DND-41 (cell line): ENCODE measurements around the gene TAS2R38.
"Not testable (repeated sequence)": the region's sequence is repeated elsewhere in the genome, so short reads cannot be mapped to it uniquely, and the experiment has no call there.

Experiments
- CTCF ChIP-seq: IDR thresholded peaks from 2 replicates; pipeline ENCODE4 v1.5.1; 2012; ENCODE audit warnings: borderline replicate concordance, low read length, moderate library complexity, mild to moderate bottlenecking; ENCODE audit not compliant: poor library complexity, severe bottlenecking; ENCODE audit errors: extremely low read depth
- EZH2 ChIP-seq: IDR thresholded peaks from 3 replicates; pipeline ENCODE4 v1.6.1; 2012; ENCODE audit warnings: borderline replicate concordance, low read depth, mild to moderate bottlenecking, moderate library complexity, low read length, inconsistent platforms; ENCODE audit not compliant: severe bottlenecking

GRCh38 chr7:141987803-141988202 lies 14.2 kb upstream of the TAS2R38 start:
- not testable (repeated sequence) for TF ChIP-seq CTCF, EZH2
